GM12878 (cell line): ENCODE measurements around the gene ANKRD60. TPM values are rescaled to one million over a fixed set of nuclear protein-coding genes. Genes with fewer than 3 reads are reported as not detected.
A peak's percentile ranks its signal among the peaks of the same experiment; 100 is the strongest.

Experiments used
- ATAC-seq: fragments of 200-7000 bp; cut with Tn5 transposase; 3 replicates; pipeline ENCODE4 v1.9.1; 2020; ENCODE audit warnings: mild to moderate bottlenecking, moderate library complexity
- BruUV-seq: library from RNA; stranded (reverse); fragments of 400-500 nt; replicated peaks from 2 replicates; lab custom pipeline; 2021; lab: Mats Ljungman, UMichigan
- CTCF ChIA-PET: fragments of 300-600 bp; sonication (Branson Sonifier 250); formaldehyde crosslinking; extraction: SDS; loops from one replicate; lab custom pipeline; 2021; ENCODE audit warnings: inconsistent platforms; lab: Yijun Ruan, JAX
- POLR2A ChIA-PET: fragments of 350-600 bp; formaldehyde crosslinking; extraction: SDS; loops from one replicate; lab custom pipeline; 2021; ENCODE audit warnings: inconsistent platforms; lab: Charles Lee
- RAD21 ChIA-PET: fragments of 300-600 bp; sonication (Branson Sonifier 250); formaldehyde crosslinking; loops from one replicate; lab custom pipeline; 2023; ENCODE audit warnings: antibody characterized with exemption; ENCODE audit not compliant: unreplicated experiment; lab: Charles Lee
- SMC1A ChIA-PET: fragments of 300-600 bp; sonication (Branson Sonifier 250); formaldehyde crosslinking; loops from one replicate; lab custom pipeline; 2023; ENCODE audit not compliant: unreplicated experiment, uncharacterized antibody; lab: Charles Lee
- DNase-seq: peaks from one replicate; pipeline ENCODE4 v3.0.0-alpha.2; 2011; ENCODE audit warnings: low read depth, low spot score
- FAIRE-seq: peaks from 3 replicates; lab custom pipeline; 2011; peaks lifted over from hg19 to GRCh38; lab: Jason Lieb, UNC
- H2AFZ ChIP-seq: 2 replicates; pipeline ENCODE4 v1.6.0; 2011; ENCODE audit warnings: low read depth, low read length, control low read depth; ENCODE audit not compliant: control insufficient read depth
- H3K27ac ChIP-seq: 2 replicates; pipeline ENCODE4 v1.5.1; 2011; ENCODE audit warnings: control low read depth; ENCODE audit not compliant: control insufficient read depth, insufficient read depth
- H3K27me3 ChIP-seq, 2 experiments: replicated peaks in 1 of 2; 2 replicates each; pipeline versions ENCODE4 v1.6.0 to v1.6.1; 2011; ENCODE audit warnings: low read length in 1 of 2; ENCODE audit not compliant: control insufficient read depth in 2 of 2, insufficient read depth in 2 of 2
- H3K36me3 ChIP-seq, 2 experiments: 2 replicates each; pipeline ENCODE4 v1.5.1; 2011; ENCODE audit warnings: low read length in 1 of 2; ENCODE audit not compliant: control insufficient read depth in 2 of 2, insufficient read depth in 2 of 2
- H3K4me1 ChIP-seq: 2 replicates; pipeline ENCODE4 v1.6.1; 2011; ENCODE audit warnings: mild to moderate bottlenecking, low read length, moderate library complexity, mixed read lengths; ENCODE audit not compliant: control insufficient read depth, insufficient read depth
- H3K4me2 ChIP-seq: 2 replicates; pipeline ENCODE4 v1.6.0; 2011; ENCODE audit warnings: control low read depth; ENCODE audit not compliant: control insufficient read depth, insufficient read depth
- H3K4me3 ChIP-seq: fragments of 200-600 bp; sonication (generic); 2 replicates; pipeline ENCODE4 v1.5.1; 2016
- H3K79me2 ChIP-seq: 2 replicates; pipeline ENCODE4 v1.6.0; 2011; ENCODE audit warnings: low read length; ENCODE audit not compliant: control insufficient read depth, insufficient read depth
- H3K9ac ChIP-seq: 2 replicates; pipeline ENCODE4 v1.8.0; 2011; ENCODE audit warnings: low read length, control low read depth, mixed read lengths; ENCODE audit not compliant: control insufficient read depth, insufficient read depth
- H3K9me3 ChIP-seq: replicated peaks from 3 replicates; pipeline ENCODE4 v1.5.1; 2011; ENCODE audit warnings: mild to moderate bottlenecking, low read length; ENCODE audit not compliant: control insufficient read depth, insufficient read depth
- H4K20me1 ChIP-seq: 2 replicates; pipeline ENCODE4 v1.6.0; 2011; ENCODE audit not compliant: control insufficient read depth, insufficient read depth
- ATF7 ChIP-seq: fragments of 450-650 bp; IDR thresholded peaks from 2 replicates; pipeline ENCODE4 v1.6.1; 2016; ENCODE audit warnings: low read depth, mild to moderate bottlenecking
- BACH1 ChIP-seq: fragments of 450-650 bp; IDR thresholded peaks from 2 replicates; pipeline ENCODE4 v1.6.1; 2017; ENCODE audit warnings: mild to moderate bottlenecking, borderline replicate concordance
- CBFB ChIP-seq: IDR thresholded peaks from 2 replicates; pipeline ENCODE4 v1.6.1; 2016; ENCODE audit warnings: antibody characterized with exemption, low read depth
- CBX3 ChIP-seq: fragments of 200-600 bp; sonication (generic); IDR thresholded peaks from 2 replicates; pipeline ENCODE4 v1.6.1; 2016; ENCODE audit warnings: low read depth, borderline replicate concordance
- CTCF ChIP-seq, 3 experiments: IDR thresholded peaks in 2 of 3; conservative IDR thresholded peaks in 1 of 3; 2 replicates each; pipeline ENCODE4 v1.5.1; 2011; ENCODE audit warnings: low read depth in 3 of 3, low read length in 3 of 3, mild to moderate bottlenecking in 3 of 3, control low read depth in 2 of 3, moderate library complexity in 2 of 3, inconsistent platforms in 1 of 3, mixed read lengths in 1 of 3; ENCODE audit not compliant: control insufficient read depth in 2 of 3, insufficient read depth in 1 of 3; ENCODE audit errors: extremely low read depth in 1 of 3
- E2F8 ChIP-seq: fragments of 450-650 bp; IDR thresholded peaks from 2 replicates; pipeline ENCODE4 v1.6.1; 2018; ENCODE audit warnings: mild to moderate bottlenecking, low read depth, moderate library complexity; ENCODE audit not compliant: partially characterized antibody
- EP300 ChIP-seq, 2 experiments: fragments of 150-350 bp in 1 of 2; IDR thresholded peaks; 2 replicates each; pipeline ENCODE4 v1.6.1; 2011 to 2012; ENCODE audit warnings: low read depth in 2 of 2, low read length in 2 of 2, borderline replicate concordance in 1 of 2, improper control_type of control experiment in 1 of 2, inconsistent platforms in 1 of 2; ENCODE audit not compliant: control insufficient read depth in 1 of 2
- ETV6 ChIP-seq, 2 experiments: fragments of 450-650 bp in 1 of 2; IDR thresholded peaks in 1 of 2; conservative IDR thresholded peaks in 1 of 2; 2 replicates each; pipeline ENCODE4 v1.6.1; 2014; ENCODE audit warnings: antibody characterized with exemption in 1 of 2, borderline replicate concordance in 1 of 2, low read depth in 1 of 2, mild to moderate bottlenecking in 1 of 2, moderate library complexity in 1 of 2
- FOXK2 ChIP-seq: fragments of 450-650 bp; IDR thresholded peaks from 2 replicates; pipeline ENCODE4 v1.6.1; 2017; ENCODE audit warnings: mild to moderate bottlenecking, moderate library complexity
- HDAC2 ChIP-seq: fragments of 200-600 bp; sonication (generic); IDR thresholded peaks from 2 replicates; pipeline ENCODE4 v1.6.1; 2017
- JUND ChIP-seq: IDR thresholded peaks from 2 replicates; pipeline ENCODE4 v1.6.1; 2012; ENCODE audit warnings: low read depth, mild to moderate bottlenecking, low read length, improper control_type of control experiment, moderate library complexity
- MTA2 ChIP-seq: fragments of 450-650 bp; IDR thresholded peaks from 2 replicates; pipeline ENCODE4 v1.6.1; 2016; ENCODE audit warnings: low read depth, mild to moderate bottlenecking, moderate library complexity
- PAX8 ChIP-seq: fragments of 450-650 bp; IDR thresholded peaks from 2 replicates; pipeline ENCODE4 v1.6.1; 2017; ENCODE audit warnings: mild to moderate bottlenecking, moderate library complexity
- RFX5 ChIP-seq: IDR thresholded peaks from 2 replicates; pipeline ENCODE4 v1.6.1; 2011; ENCODE audit warnings: low read depth, low read length, improper control_type of control experiment
- SMC3 ChIP-seq: IDR thresholded peaks from 2 replicates; pipeline ENCODE4 v1.6.1; 2011; ENCODE audit warnings: low read length, improper control_type of control experiment, borderline replicate concordance
- SREBF2 ChIP-seq: IDR thresholded peaks from 2 replicates; pipeline ENCODE4 v1.6.1; 2012; ENCODE audit warnings: mild to moderate bottlenecking, low read length
- TCF12 ChIP-seq: IDR thresholded peaks from 2 replicates; pipeline ENCODE4 v1.6.1; 2011; ENCODE audit warnings: low read depth, mild to moderate bottlenecking, low read length
- TCF3 ChIP-seq: IDR thresholded peaks from 2 replicates; pipeline ENCODE4 v1.6.1; 2012; ENCODE audit warnings: low read depth, mild to moderate bottlenecking, low read length, borderline replicate concordance; ENCODE audit not compliant: insufficient read depth
- TCF7 ChIP-seq: IDR thresholded peaks from 2 replicates; pipeline ENCODE4 v1.6.1; 2014; ENCODE audit warnings: antibody characterized with exemption, borderline replicate concordance
- YY1 ChIP-seq: IDR thresholded peaks from 2 replicates; pipeline ENCODE4 v1.6.1; 2011; ENCODE audit warnings: low read depth, mild to moderate bottlenecking, low read length
- ZNF207 ChIP-seq: fragments of 450-650 bp; IDR thresholded peaks from 2 replicates; pipeline ENCODE4 v1.6.1; 2014; ENCODE audit warnings: antibody characterized with exemption, mild to moderate bottlenecking, borderline replicate concordance
- ZNF274 ChIP-seq: IDR thresholded peaks from one replicate; pipeline ENCODE4 v1.8.0; 2011; ENCODE audit not compliant: insufficient read length, insufficient read depth
- ZNF622 ChIP-seq: fragments of 450-650 bp; IDR thresholded peaks from 2 replicates; pipeline ENCODE4 v1.6.1; 2017; ENCODE audit warnings: mild to moderate bottlenecking, inconsistent platforms
- WGBS: methylation state at CpG from one replicate; pipeline ENCODE4 v1.1.6; 2016; ENCODE audit warnings: low lambda C conversion rate; ENCODE audit not compliant: insufficient replicate concordance, insufficient coverage; ENCODE audit errors: missing lambda C conversion rate; 5-methylcytosine and 5-hydroxymethylcytosine counted together
- in situ Hi-C: fragments of 300-500 bp; cut with MboI; formaldehyde crosslinking; loops from 9 replicates; pipeline ENCODE4 v1.14.3; 2018; ENCODE audit warnings: mixed read lengths
- intact Hi-C: fragments of 100-400 bp; cut with micrococcal nuclease; formaldehyde crosslinking; loops from one replicate; pipeline ENCODE4 v1.14.2; 2022; ENCODE audit not compliant: unreplicated experiment
- polyA plus RNA-seq, 11 experiments: library from polyadenylated mRNA; depleted of rRNA in 4 of 11; unstranded in 6 of 11; stranded (reverse) in 5 of 11; fragments of >200 nt; fragmentation: Nextera tagmentation in 4 of 11; fragmentation: Illumina TruSeq in 1 of 11; extraction: Ambion mirVana in 4 of 11; extraction: Trizol in 1 of 11; gene quantifications; 1 replicate in 1 of 11; 2 replicates in 10 of 11; pipeline versions ENCODE4 v1.2.1 to v1.2.3, GENCODE V29; 2011 to 2016; ENCODE audit warnings: inconsistent platforms in 2 of 11, missing spikeins in 2 of 11, low read depth in 1 of 11
- total RNA-seq, 4 experiments: library from RNA; depleted of rRNA in 3 of 4; stranded (reverse); fragments of >200 nt in 3 of 4; fragmentation: Illumina TruSeq in 1 of 4; extraction: Trizol in 1 of 4; gene quantifications; 2 replicates each; pipeline versions ENCODE4 v1.2.1 to v1.2.3, GENCODE V29; 2013 to 2021

Gene ANKRD60
- total and polyA plus RNA-seq, 10 of the 15 experiments (the other 5 are each of a cell fraction or from before 2014, with no cell fraction given): not detected

GRCh38 chr20:58192567-58192966, 35.9 kb downstream of the ANKRD60 start:
- Histone ChIP-seq H3K79me2 (no peaks in the 10 kb centered on the region), H2AFZ (no peak overlapping the region), H3K36me3 (no peaks in the 10 kb centered on the region), H3K4me2 (no peak overlapping the region), H3K4me1 (no peaks in the 10 kb centered on the region), H3K27ac (no peak overlapping the region), H3K9me3 (no peaks in the 10 kb centered on the region), H3K9ac (no peak overlapping the region), H3K27me3 (0 out of 4 replicates have a peak, but pooled peaks cover 0 to 1% of the 10 kb centered on the region in 2 experiments), H4K20me1 (no peaks in the 10 kb centered on the region), H3K4me3 (no peak overlapping the region)
- FAIRE-seq (no peak), ATAC-seq (peak; percentile 61), DNase-seq (no peak)
- ChIA-PET RAD21 (interaction anchor here (0.8 to 1.5 kb wide), 2 partner anchors 16 to 19 kb away, joined by 3 to 4 read pairs; no protein-coding TSS in a partner anchor), SMC1A (no interaction called here), POLR2A (no interaction called here), CTCF (interaction anchor here (0.9 to 2.3 kb wide), 3 partner anchors 16 to 106 kb away, joined by 3 to 10 read pairs (median 5); no protein-coding TSS in a partner anchor)
- no TSS peak for BruUV-seq
- 6% methylated on average over 5 of the region's 5 CpGs for WGBS
- in situ Hi-C loops: no loop called here
- intact Hi-C loops: no loop called here
- no peak for TF ChIP-seq ZNF274
- no peak for TF ChIP-seq HDAC2
- TF ChIP-seq EP300 (IDR thresholded peaks at IDR 0.05; ENCODE audit: borderline replicate concordance in 1 of 2, control insufficient read depth in 1 of 2, low read depth in 2 of 2, low read length in 2 of 2): no peak
- TF ChIP-seq CBX3: no peak
- TF ChIP-seq ZNF207: no peak
- TF ChIP-seq JUND: no peak
- TF ChIP-seq ATF7: no peak
- TF ChIP-seq CBFB: no peak
- TF ChIP-seq SREBF2: no peak
- no peak for TF ChIP-seq TCF7
- no peak for TF ChIP-seq BACH1
- TF ChIP-seq FOXK2: no peak
- no peak for TF ChIP-seq ZNF622
- TF ChIP-seq PAX8: no peak
- no peak for TF ChIP-seq TCF3
- TF ChIP-seq YY1: 0 out of 2 replicates have a peak, but pooled peaks have one; percentile 16
- peak; percentile 62 to 88 (median 77) for TF ChIP-seq CTCF (IDR thresholded peaks at IDR 0.05 in 2 of 3, conservative IDR thresholded peaks at IDR 0.05 in 1 of 3; ENCODE audit: control insufficient read depth in 2 of 3, extremely low read depth in 1 of 3, insufficient read depth in 1 of 3, low read depth in 3 of 3, low read length in 3 of 3)
- TF ChIP-seq RFX5: no peak
- no peak for TF ChIP-seq TCF12
- TF ChIP-seq MTA2: no peak
- TF ChIP-seq SMC3: peak; percentile 57
- no peak for TF ChIP-seq E2F8
- TF ChIP-seq ETV6 (conservative IDR thresholded peaks at IDR 0.05 in 1 of 2, IDR thresholded peaks at IDR 0.05 in 1 of 2; ENCODE audit: borderline replicate concordance in 1 of 2, low read depth in 1 of 2): no peak
